Parathyroid adenoma (tissue), 2 donors: Measurements from ENCODE around the gene ALK.

Experiments
- H2AFZ ChIP-seq: fragments of 300-600 bp; sonication (generic); one replicate; pipeline ENCODE4 v1.7.0; 2017; ENCODE audit warnings: antibody characterized with exemption, mild to moderate bottlenecking
- H3K27ac ChIP-seq: fragments of 300-600 bp; sonication (generic); one replicate; pipeline ENCODE4 v1.7.0; 2017
- H3K27me3 ChIP-seq: fragments of 300-600 bp; sonication (generic); one replicate; pipeline ENCODE4 v1.7.0; 2017; ENCODE audit warnings: low read length; ENCODE audit not compliant: control insufficient read depth, insufficient read depth
- H3K36me3 ChIP-seq: fragments of 300-600 bp; sonication (generic); one replicate; pipeline ENCODE4 v1.7.0; 2017; ENCODE audit warnings: low read length; ENCODE audit not compliant: control insufficient read depth, insufficient read depth
- H3K4me1 ChIP-seq: fragments of 300-600 bp; sonication (generic); one replicate; pipeline ENCODE4 v1.7.0; 2017; ENCODE audit warnings: control low read depth
- H3K4me2 ChIP-seq: fragments of 300-600 bp; sonication (generic); one replicate; pipeline ENCODE4 v1.7.0; 2017; ENCODE audit warnings: low read length
- H3K4me3 ChIP-seq: fragments of 300-600 bp; sonication (generic); one replicate; pipeline ENCODE4 v1.7.0; 2017; ENCODE audit warnings: low read depth, low read length
- H3K79me2 ChIP-seq: fragments of 300-600 bp; sonication (generic); one replicate; pipeline ENCODE4 v1.7.0; 2017; ENCODE audit warnings: control low read depth
- H3K9ac ChIP-seq: fragments of 300-600 bp; sonication (generic); one replicate; pipeline ENCODE4 v1.7.0; 2017; ENCODE audit warnings: mild to moderate bottlenecking
- H3K9me3 ChIP-seq: fragments of 300-600 bp; sonication (generic); one replicate; pipeline ENCODE4 v1.7.0; 2017; ENCODE audit warnings: low read length; ENCODE audit not compliant: control insufficient read depth
- TF ChIP-seq, protein P1 (sequence below): fragments of 300-600 bp; sonication (generic); IDR thresholded peaks from one replicate; pipeline ENCODE4 v1.7.0; 2017; ENCODE audit warnings: antibody characterized with exemption, mild to moderate bottlenecking
- donor health status: primary hyperparathyroidism.

The ALK gene

DNA sequence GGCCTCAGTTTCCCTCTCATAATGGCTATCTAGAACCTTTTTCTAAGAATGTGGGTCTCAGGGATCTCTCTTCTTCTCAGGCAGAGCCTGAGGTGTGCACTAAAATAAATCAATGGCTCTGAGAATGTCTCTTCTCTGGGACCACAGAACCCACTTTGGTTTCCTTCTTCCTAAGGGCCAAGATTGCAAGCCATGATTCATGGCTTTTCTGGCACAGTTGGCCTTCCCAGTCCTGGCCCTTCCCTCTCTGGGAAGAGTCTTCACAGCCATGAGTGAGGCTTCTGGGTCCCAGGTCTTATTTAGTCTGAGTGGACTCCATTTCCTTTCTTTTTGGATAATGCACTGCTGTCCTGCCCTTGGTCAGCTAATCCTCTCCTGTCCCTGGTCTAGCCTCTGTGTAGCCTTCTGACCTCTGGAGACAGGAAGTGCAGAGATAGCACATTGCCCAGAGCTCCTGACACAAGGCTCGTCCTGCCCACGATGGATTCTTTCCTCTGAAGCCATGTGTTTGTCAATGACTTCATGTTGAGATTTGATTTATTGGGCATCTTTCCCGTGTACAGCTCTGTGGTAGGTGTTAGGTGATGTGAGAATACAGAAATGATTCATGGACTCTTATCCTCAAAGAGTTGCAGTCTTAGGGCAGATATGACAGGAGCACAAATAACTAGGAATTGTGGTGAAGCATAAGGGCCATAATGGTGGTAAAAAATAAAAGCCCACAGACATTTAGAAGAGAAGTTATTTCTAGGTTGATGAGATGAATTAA lies 561.2 kb downstream of the ALK start:
- Histone ChIP-seq H3K79me2 (no peaks in the 10 kb centered on the region), H3K27me3 (no peaks in the 10 kb centered on the region), H3K9me3 (no peaks in the 10 kb centered on the region), H3K4me3 (no peak overlapping the region), H2AFZ (no peak overlapping the region), H3K27ac (no peak overlapping the region), H3K4me2 (no peak overlapping the region), H3K4me1 (no peaks in the 10 kb centered on the region), H3K9ac (no peak overlapping the region), H3K36me3 (no peaks in the 10 kb centered on the region)
- TF ChIP-seq, protein P1, sequence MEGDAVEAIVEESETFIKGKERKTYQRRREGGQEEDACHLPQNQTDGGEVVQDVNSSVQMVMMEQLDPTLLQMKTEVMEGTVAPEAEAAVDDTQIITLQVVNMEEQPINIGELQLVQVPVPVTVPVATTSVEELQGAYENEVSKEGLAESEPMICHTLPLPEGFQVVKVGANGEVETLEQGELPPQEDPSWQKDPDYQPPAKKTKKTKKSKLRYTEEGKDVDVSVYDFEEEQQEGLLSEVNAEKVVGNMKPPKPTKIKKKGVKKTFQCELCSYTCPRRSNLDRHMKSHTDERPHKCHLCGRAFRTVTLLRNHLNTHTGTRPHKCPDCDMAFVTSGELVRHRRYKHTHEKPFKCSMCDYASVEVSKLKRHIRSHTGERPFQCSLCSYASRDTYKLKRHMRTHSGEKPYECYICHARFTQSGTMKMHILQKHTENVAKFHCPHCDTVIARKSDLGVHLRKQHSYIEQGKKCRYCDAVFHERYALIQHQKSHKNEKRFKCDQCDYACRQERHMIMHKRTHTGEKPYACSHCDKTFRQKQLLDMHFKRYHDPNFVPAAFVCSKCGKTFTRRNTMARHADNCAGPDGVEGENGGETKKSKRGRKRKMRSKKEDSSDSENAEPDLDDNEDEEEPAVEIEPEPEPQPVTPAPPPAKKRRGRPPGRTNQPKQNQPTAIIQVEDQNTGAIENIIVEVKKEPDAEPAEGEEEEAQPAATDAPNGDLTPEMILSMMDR, result no peak

DNA sequence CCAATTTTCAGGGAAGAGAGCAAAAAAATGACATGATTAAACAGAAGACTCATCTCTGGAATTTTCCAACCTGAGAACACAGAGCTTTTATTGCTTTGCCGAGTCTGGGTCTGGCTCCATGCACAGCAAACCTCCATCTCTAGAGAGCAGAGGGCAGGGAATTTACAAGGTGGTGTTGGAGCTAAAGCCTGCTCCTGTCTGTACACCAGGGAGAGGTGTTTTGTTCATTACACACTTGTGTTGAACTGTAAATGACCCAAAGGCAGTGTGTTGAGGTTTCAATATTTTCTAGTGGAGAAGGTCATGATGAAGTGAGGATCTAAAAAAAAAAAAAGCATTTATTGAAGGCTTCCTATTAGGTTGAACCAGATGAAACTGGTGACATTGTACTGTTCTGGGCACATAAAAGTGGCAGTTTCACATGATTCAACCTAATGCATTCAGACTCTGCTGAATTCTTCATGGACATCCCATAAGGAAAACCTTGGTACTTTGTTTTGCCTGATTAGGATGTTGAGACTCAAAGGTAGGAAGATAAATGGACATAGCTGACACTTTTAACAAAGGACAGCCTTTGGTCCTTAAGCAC lies 567.9 kb downstream of the ALK start:
- H2AFZ ChIP-seq, result no peak overlapping the region
- no peak overlapping the region for H3K4me2 ChIP-seq
- H3K9ac ChIP-seq, result no peak overlapping the region
- no peaks in the 10 kb centered on the region for H3K79me2 ChIP-seq
- no peaks in the 10 kb centered on the region for H3K36me3 ChIP-seq
- no peaks in the 10 kb centered on the region for H3K9me3 ChIP-seq
- no peaks in the 10 kb centered on the region for H3K4me1 ChIP-seq
- no peak overlapping the region for H3K27ac ChIP-seq
- no peaks in the 10 kb centered on the region for H3K27me3 ChIP-seq
- TF ChIP-seq, protein P1, result no peak
- no peak overlapping the region for H3K4me3 ChIP-seq

DNA sequence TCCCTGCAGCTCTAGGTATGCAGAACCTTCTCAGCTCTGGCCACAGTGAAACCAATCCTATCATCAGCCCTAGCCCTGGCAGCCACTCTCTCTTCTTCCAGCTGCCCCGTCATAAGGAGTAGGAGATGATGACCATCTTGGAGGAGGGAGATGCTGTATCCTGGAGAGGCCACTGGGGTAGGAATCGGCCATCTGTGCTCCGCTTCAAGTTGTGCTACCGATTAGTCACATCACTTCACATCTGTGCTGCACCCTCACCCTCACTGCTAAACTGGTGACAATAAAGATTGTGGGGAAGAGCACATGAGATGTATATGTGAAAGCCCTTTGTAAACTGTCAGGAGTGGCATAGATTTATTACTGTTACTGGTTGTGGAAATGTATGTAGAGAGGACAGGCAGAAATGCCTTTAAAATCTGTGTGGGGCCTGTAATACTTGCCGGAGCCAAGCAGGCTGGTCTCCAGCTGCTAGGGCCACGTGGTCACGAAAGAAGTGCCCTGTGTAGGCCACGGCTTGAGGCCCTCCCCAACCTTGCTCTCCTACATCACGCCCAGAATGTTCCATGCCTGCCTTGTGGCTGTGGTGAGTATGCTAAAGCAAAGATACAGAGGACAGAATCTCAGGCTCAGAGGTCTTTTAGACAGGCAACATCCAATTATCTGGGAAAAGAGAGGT lies 569.3 kb downstream of the ALK start:
- H3K4me2 ChIP-seq, result no peak overlapping the region
- no peaks in the 10 kb centered on the region for H3K79me2 ChIP-seq
- H3K27ac ChIP-seq, result no peak overlapping the region
- H3K4me1 ChIP-seq, result no peaks in the 10 kb centered on the region
- H3K9ac ChIP-seq, result no peak overlapping the region
- no peaks in the 10 kb centered on the region for H3K36me3 ChIP-seq
- TF ChIP-seq, protein P1, result no peak
- H3K4me3 ChIP-seq, result no peak overlapping the region
- no peaks in the 10 kb centered on the region for H3K9me3 ChIP-seq
- no peak overlapping the region for H2AFZ ChIP-seq
- H3K27me3 ChIP-seq, result no peaks in the 10 kb centered on the region

DNA sequence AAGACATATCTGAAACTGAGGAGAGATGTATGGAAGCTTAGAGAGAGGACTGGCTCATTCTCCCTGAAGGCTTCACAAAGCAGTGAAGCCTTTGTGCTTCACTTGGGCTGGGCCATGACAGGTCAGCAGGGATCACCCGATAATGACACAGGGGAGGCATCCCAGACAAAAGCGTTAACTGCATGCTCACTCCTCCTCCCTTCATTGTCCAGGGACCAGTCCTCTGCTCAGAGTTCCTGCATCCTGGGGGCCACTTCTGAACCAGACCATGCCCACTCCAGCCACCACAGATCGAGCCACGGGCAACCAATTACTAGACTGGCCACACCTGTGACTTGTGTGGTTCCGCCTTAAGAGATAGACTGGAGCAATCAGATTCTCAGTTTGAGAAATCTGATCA lies 570.1 kb downstream of the ALK start:
- Histone ChIP-seq H3K27me3 (no peaks in the 10 kb centered on the region), H3K79me2 (no peaks in the 10 kb centered on the region), H3K27ac (no peak overlapping the region)

More for the DNA sequence above, 570.1 kb downstream of the ALK start:
- H3K4me3 ChIP-seq, result no peak overlapping the region
- H3K36me3 ChIP-seq, result no peaks in the 10 kb centered on the region
- H3K9me3 ChIP-seq, result no peaks in the 10 kb centered on the region
- no peaks in the 10 kb centered on the region for H3K4me1 ChIP-seq
- no peak overlapping the region for H3K9ac ChIP-seq
- no peak overlapping the region for H2AFZ ChIP-seq
- TF ChIP-seq, protein P1, result no peak
- H3K4me2 ChIP-seq, result no peak overlapping the region
